NCI-H1048 (cell line): ENCODE results near the gene ADAT2.
A peak's percentile ranks its signal among the peaks of the same experiment; 100 is the strongest.

ENCODE experiments used
- DNase-seq: peaks from one replicate; lab custom pipeline; 2025; lab: John Stamatoyannopoulos, UW

The ADAT2 gene

DNA sequence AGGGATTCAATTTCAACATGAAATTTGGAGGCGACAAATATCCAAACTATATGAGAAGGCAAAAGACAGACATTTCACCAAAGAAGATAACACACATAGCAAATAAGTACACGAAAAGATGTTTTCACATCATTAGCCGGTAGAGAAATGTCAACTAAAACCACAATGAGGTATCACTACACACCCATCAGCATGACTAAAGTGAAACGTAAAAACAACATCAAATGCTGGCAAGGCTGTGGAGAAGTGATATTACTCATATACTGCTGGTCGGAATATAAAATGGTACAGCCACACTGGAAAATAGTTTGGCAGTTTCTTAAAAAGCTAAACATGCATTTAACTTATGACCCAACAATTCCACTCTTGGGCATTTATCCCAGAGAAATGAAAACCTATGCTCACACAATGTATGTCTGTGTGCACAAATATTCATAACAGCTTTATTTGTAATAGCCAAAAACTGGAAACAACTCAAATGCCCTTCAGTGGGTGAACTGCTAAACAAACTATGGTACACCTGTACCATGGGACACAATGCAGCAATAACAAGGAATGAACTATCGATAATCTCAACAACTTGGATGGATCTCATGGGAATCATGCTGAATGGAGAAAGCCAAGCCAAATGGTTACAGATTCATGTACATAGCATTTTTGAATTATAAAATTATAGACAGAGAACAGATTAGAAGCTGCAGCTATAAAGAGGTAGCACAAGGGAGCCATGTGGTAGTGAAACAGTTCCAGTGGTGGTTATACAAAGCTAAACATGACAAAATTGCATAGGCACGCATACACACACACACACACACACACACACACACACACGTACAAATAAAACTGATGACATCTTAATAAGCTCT lies 8.6 kb downstream of the ADAT2 start:
- no peak for DNase-seq

- DNase-seq = no peak
These were observed 9.5 kb downstream of the ADAT2 start for GRCh38 chr6:143441010-143441409.

GRCh38 chr6:143432588-143432987 lies 17.9 kb downstream of the ADAT2 start:
- no peak for DNase-seq

- DNase-seq = no peak
These were observed 19.3 kb downstream of the ADAT2 start for GRCh38 chr6:143431226-143431625.

GRCh38 chr6:143429970-143430369 lies 20.5 kb downstream of the ADAT2 start:
- no peak for DNase-seq

DNA sequence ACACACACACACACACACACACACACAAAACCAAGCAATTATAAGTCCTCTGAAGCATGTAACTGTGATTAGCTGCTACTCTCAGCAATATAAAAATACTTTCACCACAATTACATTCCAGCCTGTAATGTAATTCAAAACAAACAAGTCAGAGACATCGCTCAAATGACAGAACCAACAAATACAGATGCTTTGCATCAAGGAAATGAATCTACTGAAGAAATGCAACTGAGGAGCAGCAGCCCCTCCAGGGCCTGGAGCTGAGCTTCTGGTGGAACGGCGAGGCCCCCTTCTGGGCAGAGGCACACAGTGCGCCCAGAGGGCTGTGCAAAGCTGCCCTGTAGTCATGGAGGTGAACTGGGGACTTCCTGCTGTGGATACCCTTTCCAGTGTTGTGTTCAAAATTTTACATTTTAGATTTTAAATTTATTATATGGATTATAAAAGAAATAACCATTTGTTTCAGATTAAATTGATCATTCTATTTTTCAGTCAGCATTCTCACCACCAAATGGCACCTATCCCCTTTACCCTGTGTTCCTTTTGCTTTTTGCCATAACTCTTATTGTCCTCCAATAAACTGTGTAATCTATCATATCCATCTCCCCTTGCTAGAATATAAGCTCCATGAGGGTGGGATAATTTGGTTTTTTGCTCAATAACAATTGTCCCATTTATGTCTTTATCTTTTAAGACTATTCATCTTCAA lies 23.2 kb downstream of the ADAT2 start:
- DNase-seq = peak; percentile 28

DNA sequence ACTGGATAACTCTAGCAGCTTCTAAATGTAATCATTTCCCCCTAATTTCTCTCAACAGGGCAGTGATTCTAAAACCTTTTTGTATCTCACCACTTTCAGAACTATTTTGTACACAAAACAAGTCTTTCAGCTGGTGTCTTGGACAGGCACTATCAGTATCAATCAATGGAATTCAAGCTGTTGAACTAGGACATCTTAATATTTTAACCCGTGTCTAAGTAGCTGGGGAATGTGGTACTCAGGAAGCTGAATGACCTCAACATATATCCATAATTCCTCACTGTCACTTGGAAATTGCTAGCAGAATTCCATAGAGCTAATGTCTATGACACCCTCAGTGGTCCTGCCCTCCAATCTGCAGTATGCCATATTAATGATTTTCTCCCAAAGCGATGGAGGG lies 24.5 kb downstream of the ADAT2 start:
- no peak for DNase-seq

GRCh38 chr6:143419526-143419925 lies 31.0 kb downstream of the ADAT2 start:
- DNase-seq = no peak

GRCh38 chr6:143414769-143415168 lies 35.7 kb downstream of the ADAT2 start:
- no peak for DNase-seq

- no peak for DNase-seq
These were observed 39.6 kb downstream of the ADAT2 start for GRCh38 chr6:143410859-143411270.

DNA sequence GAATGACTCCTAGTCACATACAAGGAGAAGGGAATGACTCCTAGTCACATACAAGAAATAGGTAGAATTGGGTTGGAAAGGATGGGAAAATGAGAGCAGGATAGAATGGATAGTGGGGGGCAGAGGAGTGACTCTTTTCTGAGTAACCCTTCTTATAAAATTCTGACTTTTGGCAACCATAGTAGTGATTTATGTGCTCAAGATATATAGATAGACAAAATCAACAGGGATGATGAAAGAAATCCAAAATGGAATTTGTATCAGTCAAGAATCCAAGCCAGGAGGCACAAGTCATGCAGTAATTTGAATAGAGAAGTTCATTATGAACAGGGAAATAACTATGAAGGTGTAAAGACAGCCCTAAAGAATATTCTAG lies 41.7 kb downstream of the ADAT2 start:
- no peak for DNase-seq

DNA sequence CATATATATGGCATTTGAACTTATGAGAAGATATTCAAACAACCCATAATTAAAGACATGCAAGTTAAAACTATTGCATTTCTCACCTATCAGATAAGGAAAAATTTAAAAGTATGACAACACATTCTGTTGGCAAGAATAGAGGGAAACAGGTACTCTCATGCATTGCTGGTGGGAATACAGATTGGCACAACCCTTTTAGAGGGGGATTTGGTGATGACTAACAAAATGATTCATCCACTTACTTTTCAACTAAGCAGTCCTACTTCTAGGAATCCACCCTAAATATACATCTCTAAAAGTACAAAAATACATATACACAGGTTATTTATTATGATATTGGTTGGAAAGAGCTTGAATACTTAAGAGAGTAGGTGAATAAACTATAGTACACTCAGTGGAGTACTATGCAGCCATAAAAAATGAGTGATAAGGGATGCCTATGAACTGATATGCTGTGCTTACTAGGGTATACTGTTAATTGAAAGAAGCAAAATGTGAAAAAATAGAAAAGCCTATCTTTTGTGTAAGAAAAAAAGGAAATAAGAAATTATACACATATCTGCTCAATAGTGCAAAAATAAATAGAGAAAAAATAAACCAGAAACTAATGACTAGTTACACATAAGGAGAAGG lies 42.2 kb downstream of the ADAT2 start:
- DNase-seq = no peak

- no peak for DNase-seq
These were observed 43.8 kb downstream of the ADAT2 start for GRCh38 chr6:143406673-143407072.

- DNase-seq = no peak
These were observed 44.9 kb downstream of the ADAT2 start for GRCh38 chr6:143405373-143406154.

DNA sequence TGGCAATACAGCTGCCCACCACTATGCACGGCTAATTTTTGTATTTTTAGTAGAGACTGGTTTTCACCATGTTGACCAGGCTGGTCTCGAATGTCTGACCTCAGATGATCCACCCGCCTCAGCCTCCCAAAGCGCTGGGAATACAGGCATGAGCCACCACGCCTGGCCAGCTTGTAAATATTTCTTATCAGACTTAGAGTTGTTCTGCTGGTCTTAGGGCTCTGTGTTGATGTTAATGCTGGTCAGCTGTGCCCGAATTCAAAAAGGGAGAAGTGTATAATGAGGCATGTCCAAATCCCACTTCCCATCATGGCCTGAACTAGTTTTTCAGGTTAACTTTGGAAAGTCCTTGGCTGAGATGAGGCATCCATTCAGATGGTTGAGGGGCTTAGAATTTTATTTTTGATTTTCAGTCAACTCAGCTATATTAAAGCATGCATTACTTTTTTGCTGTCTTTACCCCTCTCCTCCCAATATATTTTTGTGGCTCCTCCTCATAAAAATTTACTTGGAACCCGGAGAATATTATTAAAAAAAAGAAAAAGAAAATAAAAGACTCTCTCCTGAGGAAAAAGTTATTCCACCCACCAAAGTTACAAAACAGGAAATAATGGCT lies 47.7 kb downstream of the ADAT2 start:
- no peak for DNase-seq

DNA sequence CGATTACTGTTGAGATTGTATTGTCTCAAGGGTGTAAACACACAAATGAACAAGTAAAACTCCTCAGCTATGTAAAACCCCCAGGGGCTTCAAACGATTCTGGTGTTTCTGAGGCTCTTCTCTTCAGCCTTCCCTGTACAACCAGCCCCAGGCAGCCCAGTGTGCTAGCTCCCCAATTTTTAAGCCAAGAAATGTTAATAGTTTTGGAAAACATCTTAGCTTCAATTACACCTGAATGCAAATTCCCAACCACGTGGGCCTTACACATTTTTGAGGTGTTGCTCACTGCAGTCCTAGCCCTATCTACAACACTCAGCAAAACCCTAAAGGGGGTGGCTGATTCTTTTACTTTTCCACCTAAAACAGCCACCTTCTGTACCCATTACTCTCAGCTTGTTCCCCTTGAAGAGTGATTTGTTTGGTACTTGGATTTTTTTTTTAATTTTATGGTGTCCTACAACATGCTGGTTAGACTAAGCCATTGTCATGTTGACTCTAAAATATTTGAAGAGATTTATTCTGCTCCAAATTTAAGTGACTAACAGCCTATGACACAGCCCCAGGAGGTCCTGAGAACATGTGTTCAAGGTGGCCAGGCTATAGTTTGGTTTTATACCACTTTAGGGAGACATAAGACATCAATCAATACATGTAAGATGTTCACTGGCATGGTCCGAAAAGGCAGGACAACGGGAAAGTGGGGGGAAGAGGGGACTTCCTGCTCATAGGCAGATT lies 48.7 kb downstream of the ADAT2 start:
- no peak for DNase-seq

GRCh38 chr6:143401068-143401446 lies 49.4 kb downstream of the ADAT2 start:
- no peak for DNase-seq

- no peak for DNase-seq
These were observed 50.0 kb downstream of the ADAT2 start for GRCh38 chr6:143400258-143401067.

DNA sequence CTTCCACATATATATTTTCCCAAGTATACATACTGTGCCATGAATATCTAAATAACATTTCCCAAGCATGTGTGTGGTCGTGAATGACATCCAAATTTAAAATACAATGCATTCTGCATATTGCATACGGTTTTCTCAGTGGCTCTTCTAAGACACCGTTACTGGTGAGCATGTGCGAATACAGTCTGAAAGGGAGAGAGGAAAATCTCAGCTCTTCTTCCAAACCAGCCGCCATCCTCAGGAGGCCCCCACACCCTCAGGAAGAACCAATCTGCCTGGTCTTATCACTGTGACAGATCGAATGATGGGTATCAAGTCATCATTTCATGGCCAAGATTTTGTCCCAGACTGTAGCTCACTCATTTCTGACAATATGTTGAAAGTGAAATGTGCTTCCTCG lies 50.7 kb downstream of the ADAT2 start:
- no peak for DNase-seq

DNA sequence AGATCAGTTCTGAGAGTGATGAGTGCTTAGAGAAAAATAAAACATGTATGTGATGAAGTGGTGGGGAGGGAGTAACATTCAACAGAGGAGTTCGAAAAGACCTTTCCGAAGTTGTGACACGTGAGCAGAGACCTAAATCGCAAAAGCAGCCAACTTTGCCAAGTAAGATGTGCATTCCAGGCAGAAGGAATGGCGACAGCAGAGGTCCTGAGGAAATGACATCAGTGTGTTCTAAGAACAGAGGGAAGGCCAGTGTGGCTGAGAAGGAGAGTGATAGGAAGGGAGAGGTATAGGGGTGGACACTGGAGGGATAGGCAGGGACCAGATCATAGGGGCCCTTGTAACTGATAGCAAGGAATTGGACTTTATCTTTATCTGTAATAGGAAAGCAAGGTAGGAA lies 51.3 kb downstream of the ADAT2 start:
- DNase-seq = no peak
